Loucy (cell line): ENCODE results near the gene KIAA0825.

Source experiments
- CTCF ChIP-seq: fragments of 200-600 bp; sonication (generic); conservative IDR thresholded peaks from 2 replicates; pipeline ENCODE4 v1.5.1; 2014; ENCODE audit warnings: mild to moderate bottlenecking, antibody characterized with exemption, low read length
- EZH2phosphoT487 ChIP-seq: fragments of 200-600 bp; IDR thresholded peaks from 2 replicates; pipeline ENCODE4 v1.6.1; 2018; ENCODE audit warnings: antibody characterized with exemption, mild to moderate bottlenecking, moderate library complexity, borderline replicate concordance

GRCh38 chr5:94130077-94130476, 488.3 kb downstream of the KIAA0825 start:
- TF ChIP-seq CTCF (no peak), EZH2phosphoT487 (no peak)
